ENCODE measurements around the gene SMCR8. TPM values are rescaled to one million over a fixed set of nuclear protein-coding genes. Genes with fewer than 3 reads are reported as not detected.

The SMCR8 gene
- total and polyA plus RNA-seq, 2 of the 13 experiments (the other 11 are each of a cell fraction or from before 2014, with no cell fraction given), result 7.6 to 11.8 TPM

DNA sequence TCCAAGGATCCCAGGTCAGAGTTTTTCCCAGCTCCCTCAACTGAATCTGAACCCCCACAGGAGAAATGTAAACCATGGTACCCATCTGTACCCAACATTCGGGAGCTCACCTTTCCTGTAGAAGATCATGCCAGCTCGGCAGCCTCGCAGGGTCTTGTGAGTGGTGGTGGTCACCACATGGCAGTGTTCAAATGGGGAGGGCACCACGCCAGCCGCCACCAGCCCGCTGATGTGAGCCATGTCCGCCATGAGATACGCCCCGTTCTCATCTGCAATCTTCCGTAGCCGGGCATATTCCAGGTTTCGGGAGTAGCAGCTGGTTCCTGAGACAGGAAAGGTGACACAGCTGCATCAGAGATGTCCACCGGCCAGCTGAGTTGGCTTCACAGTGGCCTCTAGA is 24.8 kb downstream of the SMCR8 start:
- TF ChIP-seq ZNF543 (CRISPR knock-in tag; IDR thresholded peaks at IDR 0.05), result no peak

DNA sequence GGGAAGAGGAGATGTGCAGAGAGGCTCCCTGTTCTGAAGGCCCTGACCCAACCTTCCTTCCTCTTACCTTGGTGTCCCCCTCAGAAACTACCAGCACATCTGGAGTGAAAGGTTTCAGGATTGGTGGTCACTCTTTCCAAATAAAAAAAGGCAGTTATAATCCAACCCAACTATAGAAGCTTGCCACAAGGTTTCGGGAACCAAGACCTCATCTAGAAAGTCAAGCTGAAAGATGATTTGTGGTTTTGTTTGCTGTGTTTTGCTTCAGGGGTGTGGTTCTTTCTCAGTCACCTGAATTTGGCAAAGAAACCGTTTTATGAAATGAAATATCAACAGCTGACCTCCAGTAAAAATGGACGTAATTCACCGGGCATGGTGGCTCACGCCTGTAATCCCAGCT is 28.9 kb downstream of the SMCR8 start:
- ChIA-PET CTCF (ENCODE audit: low intra/inter-chr PET ratio, low total read pairs) (no interaction called here), POLR2A (no interaction called here)
- Histone ChIP-seq H4K20me1 (ENCODE audit: insufficient read depth, low read length) (no peaks in the 10 kb centered on the region), H2AFZ (ENCODE audit: low read length) (no peak overlapping the region), H3K79me2 (ENCODE audit: insufficient read depth, low read length) (no peaks in the 10 kb centered on the region), H3K4me1 (ENCODE audit: insufficient read depth, low read length) (no peaks in the 10 kb centered on the region), H3K9ac (ENCODE audit: insufficient read depth, low read depth, low read length) (no peak overlapping the region), H3K9me3 (ENCODE audit: low read length) (no peaks in the 10 kb centered on the region), H3K36me3 (replicated peaks in 1 of 2; ENCODE audit: control insufficient read depth in 1 of 2, insufficient read depth in 2 of 2, low read length in 2 of 2) (peaks cover 26 to 70% of the 10 kb centered on the region in 2 experiments; a peak in 4 of 5 replicates), H3K4me2 (ENCODE audit: low read depth, low read length) (no peak overlapping the region), H3K27ac (ENCODE audit: extremely low read length, insufficient read depth, low read length) (no peak overlapping the region), H3K4me3 (replicated peaks in 1 of 3; ENCODE audit: insufficient read depth in 1 of 3, low read depth in 2 of 3, low read length in 3 of 3) (no peak overlapping the region), H3K27me3 (ENCODE audit: control insufficient read depth in 1 of 2, insufficient read depth in 2 of 2, low read length in 2 of 2) (no peaks in the 10 kb centered on the region)
- intact Hi-C loops (cut with micrococcal nuclease; ENCODE audit: unreplicated experiment), result no loop called here
- WGBS (ENCODE audit: low lambda C conversion rate), result 95% methylated on average over 5 of the region's 5 CpGs
- DNase-seq (ENCODE audit: low spot score) (no peak), FAIRE-seq (no peak), ATAC-seq (no peak)
- in situ Hi-C loops (cut with HindIII; ENCODE audit: extremely low pct_ligation_motif_present, low pct_unique_long_range_greater_than_20kb), result no loop called here
- no peak for TF ChIP-seq JUNB (CRISPR knock-in tag; IDR thresholded peaks at IDR 0.05; ENCODE audit: borderline replicate concordance)
- no peak for TF ChIP-seq ZNF510 (CRISPR knock-in tag; IDR thresholded peaks at IDR 0.05; ENCODE audit: low read depth)
- TF ChIP-seq TFAP4 (IDR thresholded peaks at IDR 0.05; ENCODE audit: borderline replicate concordance, low read depth), result no peak
- TF ChIP-seq NFE2L1 (CRISPR knock-in tag; IDR thresholded peaks at IDR 0.05; ENCODE audit: borderline replicate concordance), result no peak
- TF ChIP-seq TBX3 (IDR thresholded peaks at IDR 0.05; ENCODE audit: borderline replicate concordance), result no peak
- no peak for TF ChIP-seq SETDB1 (CRISPR knock-in tag; IDR thresholded peaks at IDR 0.05; ENCODE audit: borderline replicate concordance)
- TF ChIP-seq ATF7 (IDR thresholded peaks at IDR 0.05), result no peak
- no peak for TF ChIP-seq ATF7 (CRISPR knock-in tag; IDR thresholded peaks at IDR 0.05)
- no peak for TF ChIP-seq ZNF432 (CRISPR knock-in tag; IDR thresholded peaks at IDR 0.05; ENCODE audit: borderline replicate concordance)
- TF ChIP-seq XRCC5 (optimal IDR thresholded peaks at IDR 0.05; ENCODE audit: low read length), result no peak
- TF ChIP-seq HOXA7 (CRISPR knock-in tag; IDR thresholded peaks at IDR 0.05), result no peak
- no peak for TF ChIP-seq HMGA1 (CRISPR knock-in tag; conservative IDR thresholded peaks at IDR 0.05)
- BruUV-seq (replicated peaks), result no TSS peak

More for the DNA sequence above, 24.8 kb downstream of the SMCR8 start:
- no peak for DNase-seq (ENCODE audit: low spot score)
- 98% methylated on average over 11 of the region's 13 CpGs for WGBS (ENCODE audit: low lambda C conversion rate)
- intact Hi-C loops (cut with micrococcal nuclease; ENCODE audit: unreplicated experiment), result no loop called here
- Histone ChIP-seq H3K79me2 (ENCODE audit: insufficient read depth, low read length) (no peaks in the 10 kb centered on the region), H4K20me1 (ENCODE audit: insufficient read depth, low read length) (no peaks in the 10 kb centered on the region), H3K9me3 (ENCODE audit: low read length) (no peaks in the 10 kb centered on the region), H2AFZ (ENCODE audit: low read length) (no peak overlapping the region), H3K36me3 (replicated peaks in 1 of 2; ENCODE audit: control insufficient read depth in 1 of 2, insufficient read depth in 2 of 2, low read length in 2 of 2) (peaks cover 15 to 52% of the 10 kb centered on the region in 2 experiments; a peak in 4 of 5 replicates), H3K27me3 (ENCODE audit: control insufficient read depth in 1 of 2, insufficient read depth in 2 of 2, low read length in 2 of 2) (no peaks in the 10 kb centered on the region), H3K27ac (ENCODE audit: extremely low read length, insufficient read depth, low read length) (no peak overlapping the region), H3K4me3 (replicated peaks in 1 of 3; ENCODE audit: insufficient read depth in 1 of 3, low read depth in 2 of 3, low read length in 3 of 3) (no peak overlapping the region), H3K4me2 (ENCODE audit: low read depth, low read length) (no peak overlapping the region), H3K9ac (ENCODE audit: insufficient read depth, low read depth, low read length) (no peak overlapping the region), H3K4me1 (ENCODE audit: insufficient read depth, low read length) (no peaks in the 10 kb centered on the region)
- FAIRE-seq, result no peak
- ChIA-PET CTCF (ENCODE audit: low intra/inter-chr PET ratio, low total read pairs) (no interaction called here), POLR2A (no interaction called here)
- ATAC-seq, result no peak
- in situ Hi-C loops (cut with HindIII; ENCODE audit: extremely low pct_ligation_motif_present, low pct_unique_long_range_greater_than_20kb), result no loop called here
- BruUV-seq (replicated peaks), result no TSS peak
